AG09309 (cell line): ENCODE results near the gene PRND.
A peak's percentile ranks its signal among the peaks of the same experiment; 100 is the strongest.

Experiments used
- DNase-seq: peaks from one replicate; pipeline ENCODE4 v3.0.0-alpha.2; 2010; ENCODE audit warnings: low read depth
- H3K4me3 ChIP-seq: 2 replicates; pipeline ENCODE4 v1.5.1; 2011; ENCODE audit warnings: mild to moderate bottlenecking, low read depth, low read length, moderate library complexity; ENCODE audit not compliant: control insufficient read depth
- TF ChIP-seq, protein P1 (sequence below): IDR thresholded peaks from 2 replicates; pipeline ENCODE4 v1.5.1; 2011; ENCODE audit warnings: mild to moderate bottlenecking, low read depth, low read length, inconsistent platforms; ENCODE audit not compliant: insufficient read depth, control insufficient read depth; ENCODE audit errors: missing control alignments

PRND gene

DNA sequence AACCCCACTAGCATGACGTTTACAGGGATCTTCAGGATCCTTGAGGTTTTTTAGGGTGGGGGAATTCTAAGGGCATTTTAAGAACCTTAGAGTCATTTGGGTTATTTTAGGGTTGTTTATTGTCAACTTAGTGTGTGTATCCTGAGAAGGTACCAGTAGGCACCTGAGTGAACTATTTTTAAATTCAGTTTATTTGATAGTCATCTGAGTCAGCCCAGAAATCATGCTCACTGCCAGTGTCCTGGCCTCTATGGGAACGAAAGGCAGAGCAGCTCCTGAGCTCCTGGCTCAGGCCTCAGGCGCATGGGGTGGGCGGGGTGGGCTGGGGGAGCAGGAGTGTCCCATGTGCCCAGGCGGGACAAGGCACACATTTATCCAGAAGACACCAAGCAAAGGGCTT lies 52.0 kb downstream of the PRND start:
- TF ChIP-seq, protein P1, sequence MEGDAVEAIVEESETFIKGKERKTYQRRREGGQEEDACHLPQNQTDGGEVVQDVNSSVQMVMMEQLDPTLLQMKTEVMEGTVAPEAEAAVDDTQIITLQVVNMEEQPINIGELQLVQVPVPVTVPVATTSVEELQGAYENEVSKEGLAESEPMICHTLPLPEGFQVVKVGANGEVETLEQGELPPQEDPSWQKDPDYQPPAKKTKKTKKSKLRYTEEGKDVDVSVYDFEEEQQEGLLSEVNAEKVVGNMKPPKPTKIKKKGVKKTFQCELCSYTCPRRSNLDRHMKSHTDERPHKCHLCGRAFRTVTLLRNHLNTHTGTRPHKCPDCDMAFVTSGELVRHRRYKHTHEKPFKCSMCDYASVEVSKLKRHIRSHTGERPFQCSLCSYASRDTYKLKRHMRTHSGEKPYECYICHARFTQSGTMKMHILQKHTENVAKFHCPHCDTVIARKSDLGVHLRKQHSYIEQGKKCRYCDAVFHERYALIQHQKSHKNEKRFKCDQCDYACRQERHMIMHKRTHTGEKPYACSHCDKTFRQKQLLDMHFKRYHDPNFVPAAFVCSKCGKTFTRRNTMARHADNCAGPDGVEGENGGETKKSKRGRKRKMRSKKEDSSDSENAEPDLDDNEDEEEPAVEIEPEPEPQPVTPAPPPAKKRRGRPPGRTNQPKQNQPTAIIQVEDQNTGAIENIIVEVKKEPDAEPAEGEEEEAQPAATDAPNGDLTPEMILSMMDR, result no peak
- no peak for DNase-seq
- H3K4me3 ChIP-seq, result no peak overlapping the region

DNA sequence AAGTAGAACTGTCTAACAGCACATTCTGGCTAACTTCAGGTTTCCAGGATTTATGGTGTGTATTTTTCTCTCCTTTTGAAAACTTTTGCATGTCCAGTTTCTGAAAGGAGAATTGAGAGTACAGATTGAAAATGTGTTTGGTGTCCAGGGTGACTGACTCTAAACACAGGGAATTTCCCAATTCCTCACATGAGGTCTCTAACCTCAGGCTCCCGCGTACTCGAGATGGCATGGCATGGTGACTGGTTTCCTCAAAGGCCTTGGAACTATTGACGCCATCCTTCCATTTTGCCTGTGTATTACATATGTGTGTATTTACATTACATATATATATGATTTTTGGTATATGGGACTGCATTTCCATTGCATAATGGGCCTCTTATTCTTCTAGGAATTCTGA lies 52.5 kb downstream of the PRND start:
- no peak overlapping the region for H3K4me3 ChIP-seq
- TF ChIP-seq, protein P1, result no peak
- DNase-seq, result no peak

DNA sequence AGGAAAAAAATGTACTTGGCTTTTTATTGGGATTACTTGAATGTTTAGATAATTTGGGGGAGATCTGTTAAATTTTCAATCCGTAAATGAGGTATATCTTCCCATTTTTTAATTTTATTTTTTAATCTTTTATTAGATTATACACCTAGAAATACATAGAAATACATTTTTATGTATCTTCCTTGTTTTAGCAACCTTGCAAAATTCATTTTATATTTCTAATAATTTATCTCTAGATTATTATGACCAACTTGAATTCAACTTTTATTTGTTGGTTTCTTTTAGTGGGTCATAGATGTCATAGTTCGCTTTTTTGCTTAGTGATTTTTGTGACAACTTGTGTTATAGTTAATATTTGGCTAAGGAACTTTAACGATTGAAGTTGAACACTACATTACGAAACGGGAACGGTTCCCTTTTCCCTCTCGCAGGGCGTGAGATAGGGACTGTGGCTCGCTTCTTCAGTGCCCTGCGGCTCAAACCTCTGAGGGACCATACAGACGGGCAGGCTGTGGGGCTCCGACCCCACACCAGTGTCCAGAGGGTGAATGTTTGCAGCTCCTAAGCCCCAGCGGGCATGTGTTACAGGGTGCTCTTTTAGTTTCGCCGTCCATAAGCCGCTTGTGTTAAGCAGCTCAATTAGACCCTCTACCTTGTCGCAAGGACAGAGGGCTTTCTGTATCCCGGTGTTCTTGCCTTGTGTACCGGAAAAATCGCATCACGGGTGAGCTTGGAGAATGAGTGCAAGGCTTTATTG lies 53.8 kb downstream of the PRND start:
- H3K4me3 ChIP-seq, result no peak overlapping the region; the same call in 1 of the 2 replicates
- no peak for DNase-seq
- TF ChIP-seq, protein P1, result no peak

DNA sequence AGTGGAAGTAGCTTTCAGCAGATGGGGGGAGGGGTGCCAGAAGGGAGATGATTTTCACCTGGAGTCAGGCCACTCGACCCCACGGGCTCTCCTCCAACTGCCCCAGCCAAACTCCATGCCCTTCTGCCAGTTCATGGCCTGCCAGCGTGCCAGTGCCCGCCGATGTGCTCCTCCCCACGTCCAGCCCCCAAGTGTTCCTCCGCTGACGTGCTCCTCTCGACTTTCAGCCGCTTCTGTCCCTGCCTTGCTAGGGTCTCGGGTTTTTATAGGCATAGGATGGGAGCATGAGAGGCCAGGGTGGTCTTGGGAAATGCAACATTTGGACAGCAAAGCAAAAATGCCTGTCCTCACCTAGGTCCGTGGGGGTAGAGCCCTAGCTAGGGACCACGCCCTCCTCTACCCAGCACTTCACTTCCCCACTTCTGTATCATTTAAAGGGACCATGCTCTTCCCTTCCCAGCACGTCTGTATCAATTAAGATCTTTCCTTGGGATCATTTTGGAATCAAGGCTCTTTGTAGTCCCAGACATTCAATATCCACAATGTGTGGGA lies 54.4 kb downstream of the PRND start:
- DNase-seq, result no peak

More for the DNA sequence above, 54.4 kb downstream of the PRND start:
- peak overlapping the region; percentile 40 for H3K4me3 ChIP-seq
- TF ChIP-seq, protein P1, result no peak
